ENCODE data around the gene HNRNPUL1.

Gene HNRNPUL1

DNA sequence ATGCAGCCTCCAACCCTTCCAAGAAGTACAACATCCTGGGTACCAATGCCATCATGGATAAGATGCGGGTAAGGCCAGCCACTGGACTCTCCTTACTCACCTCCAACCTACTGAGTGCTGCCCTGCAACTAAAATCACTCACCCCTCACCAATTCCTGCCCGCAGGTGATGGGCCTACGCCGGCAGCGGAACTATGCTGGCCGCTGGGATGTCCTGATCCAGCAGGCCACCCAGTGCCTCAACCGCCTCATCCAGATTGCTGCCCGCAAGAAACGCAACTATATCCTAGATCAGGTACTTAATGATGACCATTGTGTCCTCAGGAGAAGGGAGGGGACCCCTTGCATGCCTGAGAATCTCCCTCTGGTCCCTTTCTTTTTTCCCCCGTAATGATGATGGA lies 30.2 kb downstream of the HNRNPUL1 start:
- Histone ChIP-seq H3K4me1 (ENCODE audit: insufficient read depth, low read length, poor library complexity, severe bottlenecking) (peaks cover 5% of the 10 kb centered on the region), H3F3A (ENCODE audit: low read depth) (no peaks in the 10 kb centered on the region), H3K27me3 (ENCODE audit: insufficient read depth, low read length, poor library complexity, severe bottlenecking) (no peaks in the 10 kb centered on the region), H3K9me2 (replicated peaks; ENCODE audit: low read depth, low read length) (no peaks in the 10 kb centered on the region), H2AFZ (ENCODE audit: low read length) (no peak overlapping the region), H3K4me3 (ENCODE audit: low read length, poor library complexity, severe bottlenecking) (no peak overlapping the region), H4K20me1 (ENCODE audit: insufficient read depth, low read length, poor library complexity, severe bottlenecking) (peaks cover 25% of the 10 kb centered on the region), H3K36me3 (ENCODE audit: insufficient read depth, low read length) (peaks cover 98% of the 10 kb centered on the region), H3K9ac (ENCODE audit: low read depth, low read length, poor library complexity, severe bottlenecking) (no peak overlapping the region), H3K4me2 (ENCODE audit: low read depth, low read length, poor library complexity, severe bottlenecking) (no peak overlapping the region), H3K79me2 (ENCODE audit: insufficient read depth, low read length) (peaks cover 11% of the 10 kb centered on the region; the same call in 1 of the 2 replicates), H3K9me3 (ENCODE audit: insufficient read depth, low read depth, low read length) (no peaks in the 10 kb centered on the region)
- TF ChIP-seq, protein P1, sequence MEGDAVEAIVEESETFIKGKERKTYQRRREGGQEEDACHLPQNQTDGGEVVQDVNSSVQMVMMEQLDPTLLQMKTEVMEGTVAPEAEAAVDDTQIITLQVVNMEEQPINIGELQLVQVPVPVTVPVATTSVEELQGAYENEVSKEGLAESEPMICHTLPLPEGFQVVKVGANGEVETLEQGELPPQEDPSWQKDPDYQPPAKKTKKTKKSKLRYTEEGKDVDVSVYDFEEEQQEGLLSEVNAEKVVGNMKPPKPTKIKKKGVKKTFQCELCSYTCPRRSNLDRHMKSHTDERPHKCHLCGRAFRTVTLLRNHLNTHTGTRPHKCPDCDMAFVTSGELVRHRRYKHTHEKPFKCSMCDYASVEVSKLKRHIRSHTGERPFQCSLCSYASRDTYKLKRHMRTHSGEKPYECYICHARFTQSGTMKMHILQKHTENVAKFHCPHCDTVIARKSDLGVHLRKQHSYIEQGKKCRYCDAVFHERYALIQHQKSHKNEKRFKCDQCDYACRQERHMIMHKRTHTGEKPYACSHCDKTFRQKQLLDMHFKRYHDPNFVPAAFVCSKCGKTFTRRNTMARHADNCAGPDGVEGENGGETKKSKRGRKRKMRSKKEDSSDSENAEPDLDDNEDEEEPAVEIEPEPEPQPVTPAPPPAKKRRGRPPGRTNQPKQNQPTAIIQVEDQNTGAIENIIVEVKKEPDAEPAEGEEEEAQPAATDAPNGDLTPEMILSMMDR (conservative IDR thresholded peaks at IDR 0.05; ENCODE audit: low read length): no peak
- no peak for TF ChIP-seq EZH2phosphoT487 (IDR thresholded peaks at IDR 0.05; ENCODE audit: borderline replicate concordance)

DNA sequence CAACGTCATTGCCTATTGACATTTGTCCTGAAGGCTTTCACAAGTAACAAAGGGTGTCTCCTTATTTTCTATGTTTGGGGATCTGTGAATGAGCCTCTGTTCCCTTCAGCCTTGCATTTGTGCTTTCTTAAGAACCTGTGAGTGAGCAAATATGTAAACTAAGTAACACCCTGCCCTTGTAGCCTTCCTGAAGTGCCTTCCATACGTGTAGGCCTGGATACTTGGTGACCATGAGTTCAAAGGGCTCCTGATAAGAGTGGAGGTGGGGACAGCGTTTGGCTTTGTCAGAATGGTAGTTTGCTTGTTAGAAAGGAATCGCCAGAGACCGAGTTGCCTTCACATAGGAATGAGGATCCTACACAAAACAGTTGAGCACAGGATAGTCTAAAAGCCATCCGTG lies 31.3 kb downstream of the HNRNPUL1 start:
- Histone ChIP-seq H3K4me1 (ENCODE audit: insufficient read depth, low read length, poor library complexity, severe bottlenecking) (peaks cover 5% of the 10 kb centered on the region), H3K4me3 (ENCODE audit: low read length, poor library complexity, severe bottlenecking) (no peak overlapping the region), H3K9ac (ENCODE audit: low read depth, low read length, poor library complexity, severe bottlenecking) (no peak overlapping the region), H3K4me2 (ENCODE audit: low read depth, low read length, poor library complexity, severe bottlenecking) (no peak overlapping the region), H2AFZ (ENCODE audit: low read length) (no peak overlapping the region), H3F3A (ENCODE audit: low read depth) (no peaks in the 10 kb centered on the region), H3K9me3 (ENCODE audit: insufficient read depth, low read depth, low read length) (no peaks in the 10 kb centered on the region), H3K79me2 (ENCODE audit: insufficient read depth, low read length) (peaks cover 5% of the 10 kb centered on the region; the same call in 1 of the 2 replicates), H3K27me3 (ENCODE audit: insufficient read depth, low read length, poor library complexity, severe bottlenecking) (no peaks in the 10 kb centered on the region), H4K20me1 (ENCODE audit: insufficient read depth, low read length, poor library complexity, severe bottlenecking) (peaks cover 28% of the 10 kb centered on the region), H3K36me3 (ENCODE audit: insufficient read depth, low read length) (peaks cover 98% of the 10 kb centered on the region), H3K9me2 (replicated peaks; ENCODE audit: low read depth, low read length) (no peaks in the 10 kb centered on the region)
- TF ChIP-seq, protein P1 (conservative IDR thresholded peaks at IDR 0.05; ENCODE audit: low read length): no peak
- TF ChIP-seq EZH2phosphoT487 (IDR thresholded peaks at IDR 0.05; ENCODE audit: borderline replicate concordance): no peak

DNA sequence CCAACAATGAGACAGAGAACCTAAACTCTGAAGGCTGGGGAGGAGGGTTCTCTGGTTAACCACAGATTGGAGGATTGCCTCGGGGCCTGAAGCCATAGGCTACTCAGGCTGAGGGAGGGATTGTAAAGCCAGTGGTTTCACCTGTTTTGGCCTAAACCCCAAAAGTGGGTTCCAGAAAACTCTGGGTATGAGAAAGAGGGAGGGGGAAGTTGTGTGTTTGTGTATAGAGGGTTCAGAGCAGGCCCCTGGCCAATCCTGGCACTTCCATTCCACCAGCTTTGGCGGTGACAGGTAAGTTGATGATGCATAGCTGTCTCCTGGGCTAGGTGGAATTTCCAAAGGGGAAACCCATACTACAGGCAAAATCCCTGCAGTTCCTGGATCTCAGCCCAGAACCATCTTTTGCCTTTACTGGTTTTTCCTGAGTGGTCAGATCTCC lies 32.3 kb downstream of the HNRNPUL1 start:
- H3K36me3 ChIP-seq (ENCODE audit: insufficient read depth, low read length): peaks cover 100% of the 10 kb centered on the region
- no peaks in the 10 kb centered on the region for H3K9me2 ChIP-seq (replicated peaks; ENCODE audit: low read depth, low read length)
- H2AFZ ChIP-seq (ENCODE audit: low read length): no peak overlapping the region
- H3K4me3 ChIP-seq (ENCODE audit: low read length, poor library complexity, severe bottlenecking): no peak overlapping the region
- H3K9ac ChIP-seq (ENCODE audit: low read depth, low read length, poor library complexity, severe bottlenecking): no peak overlapping the region
- peaks cover 5% of the 10 kb centered on the region for H3K4me1 ChIP-seq (ENCODE audit: insufficient read depth, low read length, poor library complexity, severe bottlenecking)
- no peaks in the 10 kb centered on the region for H3K27me3 ChIP-seq (ENCODE audit: insufficient read depth, low read length, poor library complexity, severe bottlenecking)
- peaks cover 29% of the 10 kb centered on the region for H4K20me1 ChIP-seq (ENCODE audit: insufficient read depth, low read length, poor library complexity, severe bottlenecking)
- no peaks in the 10 kb centered on the region for H3K9me3 ChIP-seq (ENCODE audit: insufficient read depth, low read depth, low read length)
- H3F3A ChIP-seq (ENCODE audit: low read depth): no peaks in the 10 kb centered on the region
- H3K79me2 ChIP-seq (ENCODE audit: insufficient read depth, low read length): peaks cover 5% of the 10 kb centered on the region; the same call in 1 of the 2 replicates
- TF ChIP-seq EZH2phosphoT487 (IDR thresholded peaks at IDR 0.05; ENCODE audit: borderline replicate concordance): no peak
- TF ChIP-seq, protein P1 (conservative IDR thresholded peaks at IDR 0.05; ENCODE audit: low read length): no peak
- H3K4me2 ChIP-seq (ENCODE audit: low read depth, low read length, poor library complexity, severe bottlenecking): no peak overlapping the region

Measured in Loucy (cell line).